Astrocyte of the spinal cord (primary cell): ENCODE measurements around the gene KCNMB3.

Experiments
- DNase-seq: peaks from one replicate; pipeline ENCODE4 v3.0.0; 2011; ENCODE audit warnings: low read depth, low spot score
- H3K4me3 ChIP-seq: 2 replicates; pipeline ENCODE4 v1.5.1; 2011; ENCODE audit warnings: low read depth, mild to moderate bottlenecking, low read length, moderate library complexity
- CTCF ChIP-seq: IDR thresholded peaks from 2 replicates; pipeline ENCODE4 v1.5.1; 2012; ENCODE audit warnings: low read depth, mild to moderate bottlenecking, low read length, inconsistent platforms
- in situ Hi-C: cut with HindIII; loops from 2 replicates; pipeline ENCODE4 v1.10.0; 2017; ENCODE audit warnings: low sequenced_read_pairs

Gene KCNMB3

GRCh38 chr3:179288845-179289244 lies 37.9 kb upstream of the KCNMB3 start:
- DNase-seq, result no peak
- in situ Hi-C loops, result no loop called here
- TF ChIP-seq CTCF, result no peak
- H3K4me3 ChIP-seq, result no peak overlapping the region

- TF ChIP-seq CTCF, result no peak
- DNase-seq, result no peak
- H3K4me3 ChIP-seq, result no peak overlapping the region
- in situ Hi-C loops, result no loop called here
Observed at GRCh38 chr3:179286331-179286730, 35.4 kb upstream of the KCNMB3 start.

GRCh38 chr3:179281825-179282224 lies 30.9 kb upstream of the KCNMB3 start:
- H3K4me3 ChIP-seq, result no peak overlapping the region
- no peak for TF ChIP-seq CTCF
- no peak for DNase-seq
- in situ Hi-C loops, result no loop called here

GRCh38 chr3:179279837-179280236 lies 28.9 kb upstream of the KCNMB3 start:
- in situ Hi-C loops, result no loop called here
- DNase-seq, result no peak
- TF ChIP-seq CTCF, result no peak
- no peak overlapping the region for H3K4me3 ChIP-seq

- DNase-seq, result no peak
- TF ChIP-seq CTCF, result no peak
- in situ Hi-C loops, result no loop called here
- H3K4me3 ChIP-seq, result no peak overlapping the region
Observed at GRCh38 chr3:179278932-179279693, 28.2 kb upstream of the KCNMB3 start.

- H3K4me3 ChIP-seq, result no peak overlapping the region
- DNase-seq, result no peak
- TF ChIP-seq CTCF, result no peak
- in situ Hi-C loops, result no loop called here
Observed at GRCh38 chr3:179278151-179278550, 27.2 kb upstream of the KCNMB3 start.

GRCh38 chr3:179276743-179277142 lies 25.8 kb upstream of the KCNMB3 start:
- TF ChIP-seq CTCF, result no peak
- in situ Hi-C loops, result no loop called here
- DNase-seq, result no peak
- H3K4me3 ChIP-seq, result no peak overlapping the region
